Mucosa of rectum (tissue), 2 donors: Measurements from ENCODE around the gene PIM3.

Experiments
- H3K27ac ChIP-seq, 2 donors: one replicate each; pipeline ENCODE4 v1.7.0; 2013; ENCODE audit warnings: inconsistent platforms in 2 of 2, low read depth in 2 of 2, low read length in 2 of 2
- H3K27me3 ChIP-seq, 2 donors: one replicate each; pipeline ENCODE4 v1.7.0; 2013; ENCODE audit warnings: low read length in 2 of 2; ENCODE audit not compliant: control insufficient read depth in 2 of 2, insufficient read depth in 2 of 2
- H3K36me3 ChIP-seq, 2 donors: one replicate each; pipeline ENCODE4 v1.7.0; 2013; ENCODE audit warnings: low read length in 2 of 2; ENCODE audit not compliant: control insufficient read depth in 2 of 2, insufficient read depth in 2 of 2
- H3K4me1 ChIP-seq, 2 donors: one replicate each; pipeline ENCODE4 v1.7.0; 2013; ENCODE audit warnings: low read length in 2 of 2, mild to moderate bottlenecking in 1 of 2; ENCODE audit not compliant: control insufficient read depth in 2 of 2, insufficient read depth in 2 of 2
- H3K4me3 ChIP-seq, 2 donors: one replicate each; pipeline ENCODE4 v1.7.0; 2013; ENCODE audit warnings: low read length in 2 of 2
- H3K9ac ChIP-seq, 2 donors: one replicate each; pipeline ENCODE4 v1.7.0; 2013; ENCODE audit warnings: low read length in 2 of 2, low read depth in 1 of 2, mild to moderate bottlenecking in 1 of 2
- H3K9me3 ChIP-seq, 2 donors: one replicate each; pipeline ENCODE4 v1.7.0; 2013; ENCODE audit warnings: low read length in 2 of 2; ENCODE audit not compliant: control insufficient read depth in 2 of 2
- donor health status: healthy.
- donor health status: Normal muscosa, but diverticular disease.

The PIM3 gene

DNA sequence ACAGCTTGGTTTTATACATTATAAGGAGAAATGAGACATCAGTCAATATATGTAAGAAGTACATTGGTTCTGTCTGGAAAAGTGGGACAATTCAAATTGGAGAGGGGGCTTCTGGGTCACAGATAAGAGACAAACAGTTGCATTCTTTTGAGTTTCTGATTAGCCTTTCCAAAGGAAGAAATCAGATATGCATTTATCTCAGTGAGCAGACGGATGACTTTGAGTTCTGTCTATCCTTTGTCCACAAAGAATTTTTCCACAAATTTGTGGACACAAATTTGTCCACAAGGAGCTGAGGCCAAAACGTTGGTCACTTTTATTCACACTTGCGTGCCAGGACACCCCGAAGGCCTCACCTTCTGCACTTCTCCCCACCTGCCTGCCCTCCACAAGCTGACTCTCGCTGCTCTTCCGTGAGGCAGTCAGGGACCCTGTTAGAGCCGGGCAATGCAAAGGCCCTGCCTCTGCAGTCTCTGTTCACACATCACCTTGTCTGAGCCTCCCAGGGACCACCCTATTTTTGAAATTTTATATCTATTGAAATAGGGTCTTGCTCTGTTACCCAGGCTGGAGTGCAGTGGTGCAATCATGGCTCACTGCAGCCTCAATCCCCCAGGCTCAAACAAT, 31.4 kb downstream of the PIM3 start:
- peaks cover 10 to 24% of the 10 kb centered on the region in 2 donors for H3K4me1 ChIP-seq
- no peaks in the 10 kb centered on the region for H3K36me3 ChIP-seq
- H3K27ac ChIP-seq = no peak overlapping the region
- H3K9ac ChIP-seq = no peak overlapping the region
- H3K4me3 ChIP-seq = no peak overlapping the region
- no peaks in the 10 kb centered on the region for H3K27me3 ChIP-seq
- H3K9me3 ChIP-seq = peaks cover 0 to 2% of the 10 kb centered on the region in 2 donors

DNA sequence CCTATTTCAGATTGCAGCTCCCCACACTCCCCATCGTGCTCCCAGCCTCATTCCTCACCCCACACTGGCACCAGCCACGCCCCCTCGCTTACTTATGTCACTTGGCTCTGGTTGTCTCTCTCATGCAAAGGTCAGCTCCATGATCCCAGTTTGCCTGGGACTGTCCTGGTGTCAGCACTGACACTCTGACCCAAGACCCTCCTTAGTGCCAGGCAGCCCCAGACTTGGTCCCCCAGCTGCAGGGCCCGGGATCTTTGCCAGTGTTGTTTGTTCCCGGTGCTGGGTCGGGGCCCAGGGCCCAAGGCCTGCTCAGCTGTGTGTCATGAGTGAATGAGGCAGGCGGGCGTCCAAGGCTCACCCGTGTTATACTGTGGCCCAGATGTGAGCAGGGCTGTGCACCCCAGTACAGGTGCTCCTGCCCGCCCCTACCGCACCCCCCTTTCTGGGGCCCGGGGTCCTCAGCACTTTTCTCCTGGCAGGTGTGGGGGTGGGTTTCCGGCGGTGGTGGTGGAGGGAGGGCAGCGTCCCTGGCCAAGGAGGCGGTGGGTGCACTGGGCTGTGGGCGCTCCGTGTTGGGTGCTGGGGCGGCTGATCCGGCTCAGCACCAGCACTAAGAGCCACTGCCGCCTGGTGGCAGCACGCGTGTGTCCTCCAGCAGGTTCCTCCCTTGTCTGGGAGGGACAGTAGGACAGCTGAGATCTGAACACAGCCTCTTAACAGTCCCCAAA, 32.5 kb downstream of the PIM3 start:
- no peaks in the 10 kb centered on the region for H3K36me3 ChIP-seq
- peaks cover 0 to 2% of the 10 kb centered on the region in 2 donors for H3K9me3 ChIP-seq
- H3K4me1 ChIP-seq = peaks cover 11 to 30% of the 10 kb centered on the region in 2 donors
- H3K9ac ChIP-seq = peak overlapping the region in 1 of 2 donors; percentile 24
- H3K27ac ChIP-seq = no peak overlapping the region
- no peaks in the 10 kb centered on the region for H3K27me3 ChIP-seq
- no peak overlapping the region for H3K4me3 ChIP-seq

GRCh38 chr22:49993649-49994360, 33.2 kb downstream of the PIM3 start:
- no peaks in the 10 kb centered on the region for H3K36me3 ChIP-seq
- peaks cover 11 to 30% of the 10 kb centered on the region in 2 donors for H3K4me1 ChIP-seq
- peak overlapping the region in 1 of 2 donors; percentile 24 for H3K9ac ChIP-seq
- H3K27me3 ChIP-seq = no peaks in the 10 kb centered on the region
- H3K4me3 ChIP-seq = no peak overlapping the region
- peaks cover 0 to 2% of the 10 kb centered on the region in 2 donors for H3K9me3 ChIP-seq
- H3K27ac ChIP-seq = no peak overlapping the region

GRCh38 chr22:49994361-49995040, 33.9 kb downstream of the PIM3 start:
- Histone ChIP-seq H3K36me3 (no peaks in the 10 kb centered on the region), H3K4me1 (peaks cover 11 to 30% of the 10 kb centered on the region in 2 donors), H3K27me3 (no peaks in the 10 kb centered on the region), H3K27ac (no peak overlapping the region), H3K4me3 (no peak overlapping the region), H3K9me3 (peaks cover 0 to 2% of the 10 kb centered on the region in 2 donors), H3K9ac (no peak overlapping the region)

- Histone ChIP-seq H3K27ac (no peak overlapping the region), H3K9me3 (peaks cover 0 to 2% of the 10 kb centered on the region in 2 donors), H3K9ac (no peak overlapping the region), H3K4me1 (peaks cover 11 to 30% of the 10 kb centered on the region in 2 donors), H3K27me3 (no peaks in the 10 kb centered on the region), H3K4me3 (no peak overlapping the region), H3K36me3 (no peaks in the 10 kb centered on the region)
Measured at GRCh38 chr22:49995041-49995360, 34.4 kb downstream of the PIM3 start.

GRCh38 chr22:49995361-49996118, 35.0 kb downstream of the PIM3 start:
- no peaks in the 10 kb centered on the region for H3K27me3 ChIP-seq
- H3K4me1 ChIP-seq = peaks cover 11 to 30% of the 10 kb centered on the region in 2 donors
- H3K9me3 ChIP-seq = peaks cover 0 to 2% of the 10 kb centered on the region in 2 donors
- peak overlapping the region in 1 of 2 donors; percentile 42 for H3K9ac ChIP-seq
- no peak overlapping the region for H3K4me3 ChIP-seq
- H3K36me3 ChIP-seq = no peaks in the 10 kb centered on the region
- no peak overlapping the region for H3K27ac ChIP-seq

- no peaks in the 10 kb centered on the region for H3K36me3 ChIP-seq
- H3K27ac ChIP-seq = peak overlapping the region in 1 of 2 donors; percentile 76
- H3K9ac ChIP-seq = peak overlapping the region in 1 of 2 donors; percentile 57
- peaks cover 0 to under 1% of the 10 kb centered on the region in 2 donors for H3K9me3 ChIP-seq
- H3K27me3 ChIP-seq = no peaks in the 10 kb centered on the region
- no peak overlapping the region for H3K4me3 ChIP-seq
- H3K4me1 ChIP-seq = peaks cover 11 to 30% of the 10 kb centered on the region in 2 donors
Measured at GRCh38 chr22:49996119-49996517, 35.5 kb downstream of the PIM3 start.

GRCh38 chr22:49996518-49997250, 36.1 kb downstream of the PIM3 start:
- no peaks in the 10 kb centered on the region for H3K9me3 ChIP-seq
- H3K27ac ChIP-seq = peak overlapping the region in 1 of 2 donors; percentile 76
- H3K4me3 ChIP-seq = peak overlapping the region in 1 of 2 donors; percentile 47
- H3K36me3 ChIP-seq = no peaks in the 10 kb centered on the region
- no peaks in the 10 kb centered on the region for H3K27me3 ChIP-seq
- H3K9ac ChIP-seq = peak overlapping the region in 1 of 2 donors; percentile 57
- peaks cover 11 to 30% of the 10 kb centered on the region in 2 donors for H3K4me1 ChIP-seq

GRCh38 chr22:49997251-49997599, 36.7 kb downstream of the PIM3 start:
- H3K27me3 ChIP-seq = no peaks in the 10 kb centered on the region
- H3K4me1 ChIP-seq = peaks cover 11 to 30% of the 10 kb centered on the region in 2 donors
- H3K9me3 ChIP-seq = no peaks in the 10 kb centered on the region
- no peak overlapping the region for H3K4me3 ChIP-seq
- no peaks in the 10 kb centered on the region for H3K36me3 ChIP-seq
- peak overlapping the region in 1 of 2 donors; percentile 76 for H3K27ac ChIP-seq
- H3K9ac ChIP-seq = peak overlapping the region in 1 of 2 donors; percentile 57
